Stimulated activated CD8-positive, alpha-beta memory T cell treated with anti-CD3 and anti-CD28 coated beads, Interleukin-15, amount 100 ng/mL, for 24 hours (primary cell): ENCODE results near the gene RDH8.
"Not testable (repeated sequence)": the region's sequence is repeated elsewhere in the genome, so short reads cannot be mapped to it uniquely, and the experiment has no call there.

ENCODE experiments used
- DNase-seq: peaks from one replicate; pipeline ENCODE4 v3.0.0-alpha.2; 2020; ENCODE audit warnings: low read depth

Gene RDH8

GRCh38 chr19:10005632-10006334 is 7.5 kb upstream of the RDH8 start:
- no peak for DNase-seq

GRCh38 chr19:10006335-10006708 is 7.0 kb upstream of the RDH8 start:
- no peak for DNase-seq

GRCh38 chr19:10006752-10007323 is 6.4 kb upstream of the RDH8 start:
- no peak for DNase-seq

- DNase-seq: no peak
These were observed 5.7 kb upstream of the RDH8 start for GRCh38 chr19:10007371-10008183.

GRCh38 chr19:10008184-10008765 is 5.0 kb upstream of the RDH8 start:
- no peak for DNase-seq

GRCh38 chr19:10009714-10010224 is 3.5 kb upstream of the RDH8 start:
- no peak for DNase-seq

GRCh38 chr19:10010247-10010691 is 3.0 kb upstream of the RDH8 start, which contains the start of gene COL5A3:
Gene COL5A3 (minus strand): TSS chr19:10010504. CDS start chr19:10010385, 119 bp downstream.
- no peak for DNase-seq

GRCh38 chr19:10010939-10011338 is 2.3 kb upstream of the RDH8 start:
- no peak for DNase-seq

- DNase-seq: no peak
These were observed 1.3 kb upstream of the RDH8 start for GRCh38 chr19:10011974-10012373.

- no peak for DNase-seq
These were observed 743 bp downstream of the RDH8 start for GRCh38 chr19:10013834-10014618.

- no peak for DNase-seq
These were observed 5.0 kb downstream of the RDH8 start for GRCh38 chr19:10018263-10018662.

GRCh38 chr19:10018786-10019185 is 5.5 kb downstream of the RDH8 start:
- no peak for DNase-seq

- DNase-seq: no peak
These were observed 6.0 kb downstream of the RDH8 start for GRCh38 chr19:10019246-10019645.

- no peak for DNase-seq
These were observed 7.6 kb downstream of the RDH8 start for GRCh38 chr19:10020851-10021250.

- no peak for DNase-seq
These were observed 8.2 kb downstream of the RDH8 start for GRCh38 chr19:10021446-10021845.

- no peak for DNase-seq
These were observed 8.6 kb downstream of the RDH8 start for GRCh38 chr19:10021863-10022262.

- DNase-seq: not testable (repeated sequence)
These were observed 9.8 kb downstream of the RDH8 start for GRCh38 chr19:10023096-10023495.

GRCh38 chr19:10026744-10027143 is 13.5 kb downstream of the RDH8 start:
- no peak for DNase-seq

GRCh38 chr19:10027158-10027997 is 14.1 kb downstream of the RDH8 start:
- peak; percentile 69 for DNase-seq

GRCh38 chr19:10033614-10034013 is 20.3 kb downstream of the RDH8 start:
- no peak for DNase-seq
